NCI-H446 (cell line): ENCODE results near the gene NPAS3.

Experiments used
- DNase-seq, 2 experiments: peaks; one replicate each; lab custom pipeline; 2025; lab: John Stamatoyannopoulos, UW

NPAS3 gene

GRCh38 chr14:33257796-33258195 is 319.1 kb downstream of the NPAS3 start:
- DNase-seq: no peak

DNA sequence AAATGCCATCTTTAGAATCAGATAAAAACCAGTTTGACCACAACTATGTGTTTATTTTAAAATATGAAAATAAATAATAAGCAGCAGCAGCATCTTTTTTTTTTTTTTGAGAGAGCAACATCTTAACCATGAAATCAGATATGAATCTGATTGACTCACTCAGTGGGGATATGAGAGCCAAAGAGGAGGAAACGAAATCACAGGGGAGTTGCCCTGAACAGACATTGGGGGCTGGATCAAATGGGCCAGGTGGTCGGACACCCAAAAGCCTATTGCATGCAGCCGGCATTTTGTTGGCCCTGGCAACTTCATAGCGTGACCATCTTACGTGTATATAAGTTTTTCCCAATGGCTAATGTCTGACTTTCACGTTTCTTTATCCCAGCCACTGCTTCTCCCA is 321.1 kb downstream of the NPAS3 start:
- DNase-seq: no peak

GRCh38 chr14:33271216-33271615 is 332.5 kb downstream of the NPAS3 start:
- DNase-seq: no peak

GRCh38 chr14:33271891-33272290 is 333.2 kb downstream of the NPAS3 start:
- DNase-seq: no peak

- DNase-seq: no peak
These were observed 335.3 kb downstream of the NPAS3 start for GRCh38 chr14:33273978-33274377.

- DNase-seq: no peak
These were observed 337.2 kb downstream of the NPAS3 start for GRCh38 chr14:33275879-33276278.

DNA sequence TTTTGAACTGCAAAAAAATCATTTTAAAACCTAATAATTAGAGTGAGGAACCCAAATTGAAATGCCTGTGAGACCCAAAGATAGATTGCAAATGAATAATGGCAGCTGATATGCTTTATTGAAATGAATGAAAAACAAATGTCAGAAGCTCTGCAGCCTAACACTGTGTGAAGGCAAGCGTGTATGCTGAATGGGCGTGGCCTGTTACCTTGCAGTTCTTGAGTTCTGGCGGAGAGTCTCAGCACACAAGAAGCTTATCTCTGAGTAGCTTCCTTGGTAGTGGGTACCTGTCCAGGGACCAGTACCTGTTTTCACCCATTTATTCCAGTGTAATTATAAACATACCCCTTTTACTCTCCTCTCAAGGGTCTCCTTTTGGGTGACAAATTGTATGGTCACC is 341.2 kb downstream of the NPAS3 start:
- DNase-seq: no peak

DNA sequence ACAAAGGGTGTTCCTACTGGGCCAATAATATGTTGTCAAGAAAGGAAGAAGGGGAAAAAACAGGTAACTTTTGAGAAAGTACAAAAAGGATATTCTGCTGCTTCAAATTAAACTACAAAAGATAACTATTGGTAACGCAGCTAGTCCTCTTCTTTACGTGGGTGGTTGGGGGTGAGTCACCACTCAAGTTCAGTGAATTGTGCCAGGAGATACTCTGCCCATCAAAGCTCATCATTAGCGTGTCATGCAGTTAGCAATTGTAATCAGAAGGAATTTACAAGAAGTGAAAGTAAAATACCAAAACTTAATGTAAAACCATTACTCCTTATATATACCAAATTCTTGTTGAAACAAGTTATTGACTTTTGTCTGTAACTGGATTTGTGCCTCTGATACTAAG is 342.0 kb downstream of the NPAS3 start:
- DNase-seq: no peak

GRCh38 chr14:33282331-33283230 is 343.9 kb downstream of the NPAS3 start:
- no peak for DNase-seq

- DNase-seq: no peak
These were observed 347.4 kb downstream of the NPAS3 start for GRCh38 chr14:33285902-33286700.

- no peak for DNase-seq
These were observed 348.5 kb downstream of the NPAS3 start for GRCh38 chr14:33287189-33287588.

DNA sequence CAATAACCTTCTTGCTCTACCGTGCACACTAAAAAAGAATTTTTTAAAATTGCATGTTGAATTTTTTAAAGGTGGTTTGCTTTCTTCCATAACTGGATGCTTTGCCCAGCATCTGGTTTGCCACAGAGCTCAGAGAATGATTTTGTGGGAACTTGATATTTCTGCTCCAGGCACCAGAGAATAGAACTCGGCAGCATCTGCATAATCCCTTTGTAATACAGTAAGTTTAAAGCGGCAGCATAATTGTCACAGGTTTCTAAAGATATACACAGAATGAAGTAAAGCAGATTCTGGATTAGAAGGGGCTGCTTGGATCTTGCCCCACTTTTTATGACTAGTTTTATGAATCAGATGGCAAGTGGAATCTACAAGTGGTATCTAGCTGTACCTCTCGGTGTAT is 352.0 kb downstream of the NPAS3 start:
- no peak for DNase-seq

GRCh38 chr14:33291529-33292104 is 352.9 kb downstream of the NPAS3 start:
- DNase-seq: no peak

DNA sequence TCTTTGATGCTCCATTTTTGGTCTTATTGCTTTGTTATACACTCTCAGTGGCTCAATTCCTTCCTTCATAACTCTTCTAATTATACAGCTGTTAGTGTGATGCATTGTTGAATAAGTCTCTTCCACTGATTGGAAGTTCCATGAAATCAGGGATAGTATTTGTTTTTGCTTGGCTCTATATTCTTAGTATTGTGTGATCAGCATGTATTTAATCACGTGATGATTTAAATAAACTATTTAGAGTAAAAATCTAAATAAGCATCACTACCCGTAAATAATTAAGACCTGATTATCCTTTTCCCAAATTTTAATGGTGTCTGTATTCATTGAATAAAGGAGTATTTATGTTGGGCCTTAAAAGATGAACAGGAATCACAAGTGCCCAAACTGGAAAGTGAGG is 355.7 kb downstream of the NPAS3 start:
- DNase-seq: no peak

- DNase-seq: no peak
These were observed 358.9 kb downstream of the NPAS3 start for GRCh38 chr14:33297565-33297964.

DNA sequence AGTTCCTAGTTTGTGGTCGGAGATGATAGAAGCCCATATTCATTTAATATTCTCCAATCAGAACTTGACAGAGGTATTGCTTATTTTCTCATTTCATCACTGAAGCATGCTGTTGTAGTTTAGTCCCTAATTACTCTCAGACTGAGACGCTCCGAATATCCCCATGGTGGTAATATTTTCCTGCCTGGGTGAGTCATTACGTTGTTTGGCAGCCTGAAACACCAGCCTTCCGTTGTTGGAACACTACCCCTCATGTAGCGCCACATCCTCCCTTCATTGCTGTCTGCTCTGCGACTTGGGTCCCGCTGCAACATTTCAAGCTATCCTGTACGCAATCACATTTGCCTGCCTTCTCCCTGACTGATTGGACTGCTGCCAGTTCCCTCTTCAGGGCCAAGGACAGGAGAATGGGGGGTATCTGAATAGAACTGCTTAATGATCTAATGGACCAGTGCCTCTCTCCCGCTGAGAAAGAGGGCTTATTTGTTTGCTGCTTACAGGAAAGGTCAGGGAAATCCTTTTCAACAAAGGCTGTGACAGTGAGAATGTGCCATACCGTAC is 369.1 kb downstream of the NPAS3 start:
- peak in 1 of 2 experiments; percentile 38 for DNase-seq

- no peak for DNase-seq
These were observed 370.4 kb downstream of the NPAS3 start for GRCh38 chr14:33309106-33309505.

DNA sequence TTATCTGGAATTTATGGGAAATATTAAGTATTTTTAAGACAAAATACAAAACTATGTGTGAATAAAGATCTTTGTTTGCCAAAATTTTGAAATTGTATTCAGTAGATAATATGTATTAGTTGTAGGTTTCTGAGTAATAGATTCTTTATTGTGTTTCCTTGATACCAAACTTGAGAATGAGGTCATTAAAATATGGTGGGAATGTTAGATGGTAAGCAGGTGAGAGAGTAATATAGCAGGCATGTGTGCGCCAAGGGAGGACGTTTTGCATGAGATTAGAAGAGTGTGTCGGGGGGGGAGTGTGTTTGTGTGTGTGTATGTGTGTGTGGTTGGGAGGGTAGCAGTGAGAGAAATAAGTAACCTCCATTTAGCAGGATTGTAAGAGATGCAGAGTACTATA is 376.5 kb downstream of the NPAS3 start:
- DNase-seq: no peak

DNA sequence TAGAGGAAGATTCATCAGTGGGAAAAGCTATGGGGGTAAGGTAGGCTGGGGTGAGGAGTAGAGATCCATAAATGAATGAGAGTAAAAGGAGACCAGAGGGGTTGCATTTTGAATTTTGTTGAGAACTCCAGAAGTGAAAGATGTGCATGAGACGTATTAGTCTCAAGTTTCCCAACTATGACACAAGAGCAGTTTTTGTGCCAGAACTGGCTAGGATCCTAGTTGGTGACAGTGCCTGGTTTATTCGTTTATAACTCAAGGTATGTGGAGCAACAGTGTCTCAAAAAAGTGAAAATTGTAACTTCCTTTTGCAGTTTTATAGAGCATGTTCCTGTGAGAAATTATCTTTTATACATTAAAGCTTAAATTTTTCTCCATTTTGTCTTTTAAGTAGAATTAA is 377.0 kb downstream of the NPAS3 start:
- no peak for DNase-seq

- no peak for DNase-seq
These were observed 379.0 kb downstream of the NPAS3 start for GRCh38 chr14:33317675-33318074.

DNA sequence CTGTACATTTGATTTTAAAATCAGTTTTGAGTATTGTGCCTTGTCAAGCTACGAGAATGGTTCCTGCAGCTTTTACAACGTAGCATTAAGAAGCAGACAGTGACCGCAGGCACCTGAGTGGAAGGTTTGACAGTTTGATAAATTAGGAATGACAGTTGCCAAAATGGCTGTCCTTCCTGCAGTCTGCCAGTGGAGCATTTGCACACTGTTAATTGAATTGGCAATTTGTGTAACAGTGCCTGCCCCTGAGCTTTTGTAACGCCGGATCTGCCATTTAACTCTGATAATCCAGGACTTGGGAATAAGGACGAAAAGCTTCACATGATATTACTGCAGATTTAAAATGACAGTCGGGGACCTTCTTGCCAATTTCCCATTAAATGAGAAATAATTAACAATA is 385.3 kb downstream of the NPAS3 start:
- DNase-seq: no peak

GRCh38 chr14:33331176-33331949 is 392.7 kb downstream of the NPAS3 start:
- no peak for DNase-seq
